ENCODE results near the gene MT1H. TPM values are rescaled to one million over a fixed set of nuclear protein-coding genes. Genes with fewer than 3 reads are reported as not detected.

The MT1H gene
- total RNA-seq: not detected in 2 replicates

DNA sequence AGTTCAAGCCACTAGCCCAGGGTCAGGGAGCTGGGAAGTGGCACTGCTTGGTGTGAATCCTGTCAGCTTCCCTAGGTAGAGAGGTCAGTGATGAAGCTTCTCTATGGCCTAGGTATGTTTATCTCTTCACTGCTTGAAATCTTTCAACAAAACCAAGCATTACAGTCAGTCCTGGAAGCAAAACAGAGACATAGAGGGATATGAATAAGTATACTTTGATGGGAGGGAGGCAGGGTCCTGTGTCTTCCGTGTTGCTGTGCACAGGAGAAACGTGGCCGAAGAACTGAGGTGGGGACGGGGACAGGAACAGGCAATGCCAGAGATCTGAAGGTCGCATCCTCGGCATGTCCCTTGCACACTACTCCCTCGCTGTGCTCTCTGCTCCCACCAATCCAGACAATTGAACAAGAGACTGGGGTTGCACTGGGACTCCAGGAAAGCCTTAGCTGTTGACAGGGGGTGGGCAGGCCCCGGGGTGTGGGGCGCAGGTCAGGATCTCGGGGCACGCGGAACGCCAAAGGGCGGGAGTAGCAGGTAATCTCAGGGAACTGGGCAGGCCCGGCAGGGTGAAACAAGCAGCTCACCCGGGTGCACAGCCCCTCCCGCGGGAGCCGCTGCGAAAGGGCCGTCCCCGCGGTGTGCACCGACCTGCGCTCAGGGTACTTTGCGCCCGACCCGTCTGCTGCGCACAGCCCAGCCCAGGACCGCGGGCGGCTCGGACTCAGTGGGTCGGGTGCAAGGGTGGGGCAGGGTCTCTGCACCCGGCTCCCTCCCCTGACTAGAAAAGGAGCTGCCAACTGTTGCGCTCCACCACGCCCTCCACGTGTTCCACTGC is at the start of gene MT1H:
MT1H (plus strand) TSS at position 810 of the 835 bp plus-strand sequence. CDS start 71 bp downstream, outside the sequence.

DNA sequence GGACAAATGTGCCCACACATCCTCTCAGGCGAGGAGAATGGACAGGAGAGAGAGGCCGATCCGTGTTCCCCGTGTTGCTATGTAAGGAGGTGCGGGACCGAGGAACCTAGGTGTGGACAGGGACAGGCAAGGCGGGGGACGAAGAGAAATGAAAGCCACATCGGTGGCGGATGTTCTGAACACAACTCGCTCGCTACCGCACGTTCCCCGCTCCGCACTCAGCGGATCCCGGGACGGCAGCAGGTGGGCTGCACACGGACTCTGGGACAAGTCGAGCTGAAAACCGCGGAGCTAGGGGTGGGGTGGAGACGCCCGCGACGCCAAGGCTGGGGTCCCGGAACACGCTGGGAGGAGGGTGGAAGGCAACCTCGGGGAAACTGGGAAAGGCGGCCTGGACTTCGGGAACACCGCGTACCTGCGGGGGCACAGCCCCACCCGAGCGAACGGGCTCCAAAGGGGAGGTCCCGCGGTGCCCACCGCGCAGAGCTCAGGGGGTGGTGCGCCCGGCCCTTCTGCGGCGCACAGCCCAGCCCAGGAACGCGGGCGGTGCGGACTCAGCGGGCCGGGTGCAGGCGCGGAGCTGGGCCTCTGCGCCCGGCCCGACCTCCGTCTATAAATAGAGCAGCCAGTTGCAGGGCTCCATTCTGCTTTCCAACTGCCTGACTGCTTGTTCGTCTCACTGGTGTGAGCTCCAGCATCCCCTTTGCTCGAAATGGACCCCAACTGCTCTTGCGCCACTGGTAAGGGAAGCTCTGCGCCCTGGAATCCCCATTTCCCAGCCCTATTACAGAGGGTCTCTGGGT is 44.3 kb upstream of the MT1H start, which contains the start of gene MT1E:
MT1E (plus strand) TSS at position 642 of the 803 bp plus-strand sequence; CDS start at position 713, 71 bp downstream.

DNA sequence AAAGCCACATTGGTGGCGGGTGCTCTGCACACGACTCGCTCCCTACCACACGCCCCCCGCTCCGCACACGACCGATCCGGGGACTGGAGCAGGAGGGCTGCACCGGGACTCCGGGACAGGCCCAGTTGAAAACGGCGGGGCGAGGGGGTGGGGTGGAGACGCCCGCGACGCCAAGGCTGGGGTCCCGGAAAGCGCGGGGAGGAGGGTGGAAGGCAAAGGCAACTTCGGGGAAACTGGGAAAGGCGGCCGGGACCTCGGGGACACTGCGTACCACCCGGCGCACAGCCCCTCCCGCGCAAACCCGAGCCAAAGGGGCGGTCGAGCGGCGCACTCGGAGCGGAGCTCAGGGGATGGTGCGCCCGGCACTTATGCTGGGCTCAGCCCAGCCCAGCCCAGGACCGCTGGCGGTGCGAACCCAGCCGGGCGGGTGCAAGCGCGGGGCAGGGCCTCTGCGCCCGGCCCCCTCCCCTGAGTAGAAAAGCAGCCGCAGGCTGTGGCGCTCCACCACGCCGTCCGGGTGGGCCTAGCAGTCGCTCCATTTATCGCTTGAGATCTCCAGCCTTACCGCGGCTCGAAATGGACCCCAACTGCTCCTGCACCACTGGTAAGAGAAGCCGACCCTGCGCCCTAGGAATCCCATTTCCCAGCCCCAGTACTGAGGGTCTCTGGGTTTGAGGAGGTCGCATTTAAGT is 37.3 kb upstream of the MT1H start, which contains the start of gene MT1M:
MT1M (plus strand) TSS at position 504 of the 692 bp plus-strand sequence; CDS start at position 577, 73 bp downstream.

DNA sequence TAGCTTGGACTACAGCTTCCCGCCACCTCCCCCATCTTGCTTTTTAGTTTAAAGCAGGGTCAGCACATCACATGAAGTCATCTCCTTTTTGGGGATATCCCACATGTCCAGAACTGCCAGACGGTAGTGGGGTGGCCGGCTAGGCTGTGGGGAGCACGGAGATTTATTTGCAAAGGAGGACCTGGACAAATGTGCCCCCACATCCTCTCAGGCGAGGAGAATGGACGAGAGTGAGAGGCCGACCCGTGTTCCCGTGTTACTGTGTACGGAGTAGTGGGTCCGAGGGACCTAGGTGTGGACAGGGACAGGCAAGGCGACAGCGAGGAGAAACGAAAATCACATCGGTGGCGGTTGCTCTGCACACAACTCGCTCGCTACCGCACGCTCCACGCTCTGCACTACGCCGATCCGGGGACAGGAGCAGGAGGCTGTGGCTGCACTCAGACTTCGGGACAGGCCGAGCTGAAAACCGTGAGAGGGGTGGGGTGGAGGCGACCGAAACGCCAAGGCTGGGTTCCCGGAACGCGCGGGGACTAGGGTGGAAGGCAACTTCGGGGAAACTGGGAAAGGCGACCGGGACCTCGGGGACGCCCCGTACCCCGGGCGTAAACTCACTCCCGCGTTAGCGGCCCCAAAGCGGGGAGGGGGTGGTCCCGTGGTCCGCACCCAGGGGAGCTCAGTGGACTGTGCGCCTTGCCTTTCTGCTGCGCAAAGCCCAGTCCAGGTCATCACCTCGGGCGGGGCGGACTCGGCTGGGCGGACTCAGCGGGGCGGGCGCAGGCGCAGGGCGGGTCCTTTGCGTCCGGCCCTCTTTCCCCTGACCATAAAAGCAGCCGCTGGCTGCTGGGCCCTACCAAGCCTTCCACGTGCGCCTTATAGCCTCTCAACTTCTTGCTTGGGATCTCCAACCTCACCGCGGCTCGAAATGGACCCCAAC is 31.5 kb upstream of the MT1H start, which contains the start of gene MT1A:
MT1A (plus strand) TSS at position 853 of the 937 bp plus-strand sequence; CDS start at position 926, 73 bp downstream.

DNA sequence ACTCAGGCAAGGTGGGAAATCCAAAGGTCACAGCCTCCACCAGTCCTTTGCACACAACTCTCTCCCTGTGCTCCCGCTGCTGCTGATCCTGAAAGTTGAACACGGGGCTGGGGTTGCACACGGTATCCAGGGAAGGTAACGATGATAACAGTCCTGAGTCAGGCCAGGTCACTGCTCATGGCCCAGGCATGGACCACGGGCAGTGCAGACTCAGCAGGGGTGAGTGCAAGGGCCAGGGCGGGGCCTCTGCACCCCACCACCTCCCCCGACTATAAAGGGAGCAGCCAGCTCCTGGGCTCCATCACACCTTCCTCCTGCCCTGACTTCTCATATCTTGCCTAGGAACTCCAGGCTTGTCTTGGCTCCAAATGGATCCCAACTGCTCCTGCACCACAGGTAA is 18.0 kb upstream of the MT1H start, which contains the start of gene MT1B:
MT1B (plus strand) TSS at position 301 of the 400 bp plus-strand sequence; CDS start at position 369, 68 bp downstream.

DNA sequence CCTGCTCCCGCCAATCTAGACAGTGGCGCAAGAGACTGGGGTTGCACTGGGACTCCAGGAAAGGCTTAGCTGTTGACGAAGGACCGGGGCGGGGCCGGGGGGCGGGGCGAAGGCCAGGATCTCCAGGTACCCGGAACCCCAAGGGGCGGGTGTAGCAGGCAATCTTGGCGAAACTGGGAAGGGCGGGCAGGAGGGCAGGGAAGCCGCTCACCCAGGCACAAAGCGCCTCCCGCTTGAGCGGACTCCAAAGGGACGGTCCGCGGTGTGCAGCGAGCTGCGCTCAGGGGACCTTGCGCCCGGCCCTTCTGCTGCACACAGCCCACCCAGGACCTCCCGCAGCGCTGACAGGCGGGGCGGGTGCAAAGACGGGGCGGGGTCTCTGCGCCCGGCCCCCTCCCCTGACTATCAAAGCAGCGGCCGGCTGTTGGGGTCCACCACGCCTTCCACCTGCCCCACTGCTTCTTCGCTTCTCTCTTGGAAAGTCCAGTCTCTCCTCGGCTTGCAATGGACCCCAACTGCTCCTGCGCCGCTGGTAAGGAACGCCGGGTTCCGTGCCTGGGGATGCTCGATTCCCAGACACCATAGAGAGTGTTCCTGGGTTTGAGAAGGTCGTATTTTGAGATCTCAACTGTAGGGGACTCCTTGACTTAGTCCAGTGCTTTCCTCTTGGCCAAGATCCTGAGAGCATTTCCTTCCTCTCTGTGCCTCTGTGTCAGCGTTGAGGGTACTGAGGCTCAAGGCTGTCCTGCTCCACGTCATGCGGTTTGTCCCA is 11.9 kb upstream of the MT1H start, which contains the start of gene MT1F:
MT1F (plus strand) TSS at position 405 of the 772 bp plus-strand sequence; CDS start at position 505, 100 bp downstream.

DNA sequence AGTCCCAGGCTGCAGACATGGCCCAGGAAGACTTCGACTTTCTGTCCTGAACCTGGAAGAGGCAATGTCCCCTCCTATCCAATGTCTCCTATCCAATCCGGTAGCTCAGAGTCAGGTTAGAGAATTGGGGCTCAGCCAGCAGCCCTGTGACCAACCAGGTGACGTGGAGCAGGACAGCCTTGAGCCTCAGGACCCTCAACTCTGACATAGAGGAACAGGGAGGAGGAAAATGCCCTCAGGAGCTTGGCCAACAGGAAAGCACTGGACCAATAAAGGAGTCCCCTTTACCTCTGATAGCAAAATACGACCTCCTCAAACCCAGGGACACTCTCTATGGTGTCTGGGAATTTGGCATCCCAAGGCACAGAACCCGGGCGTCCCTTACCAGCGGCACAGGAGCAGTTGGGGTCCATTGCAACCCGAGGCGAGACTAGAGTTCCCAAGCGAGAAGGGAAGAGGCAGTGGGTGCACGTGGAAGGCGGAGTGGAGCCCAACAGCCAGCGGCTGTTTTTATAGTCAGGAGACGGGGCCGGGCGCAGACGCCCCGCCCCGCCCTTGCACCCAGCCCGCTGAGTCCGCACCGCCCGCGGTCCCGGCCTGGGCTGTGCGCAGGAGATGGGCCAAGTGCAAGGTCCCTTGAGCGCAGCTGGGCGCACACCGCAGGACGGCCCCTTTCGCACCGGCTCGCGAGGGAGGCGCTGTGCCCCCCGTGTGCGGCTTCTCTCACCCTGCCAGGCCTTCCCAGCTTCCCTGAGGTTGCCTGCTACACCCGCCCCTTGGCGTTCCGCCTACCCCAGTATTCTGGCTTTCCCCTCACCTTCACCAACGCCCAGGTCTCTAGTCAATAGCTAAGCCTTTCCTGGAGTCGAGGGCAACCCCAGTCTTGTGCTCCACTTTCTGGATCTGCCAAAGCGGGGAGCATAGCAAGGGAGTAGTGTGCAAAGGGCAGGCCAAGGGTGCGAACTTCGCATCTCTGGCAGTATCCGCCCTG is 1.7 kb upstream of the MT1H start, which contains the start of gene MT1G:
MT1G (minus strand) TSS at position 485 of the 991 bp plus-strand sequence; CDS start at position 413, 72 bp downstream.

DNA sequence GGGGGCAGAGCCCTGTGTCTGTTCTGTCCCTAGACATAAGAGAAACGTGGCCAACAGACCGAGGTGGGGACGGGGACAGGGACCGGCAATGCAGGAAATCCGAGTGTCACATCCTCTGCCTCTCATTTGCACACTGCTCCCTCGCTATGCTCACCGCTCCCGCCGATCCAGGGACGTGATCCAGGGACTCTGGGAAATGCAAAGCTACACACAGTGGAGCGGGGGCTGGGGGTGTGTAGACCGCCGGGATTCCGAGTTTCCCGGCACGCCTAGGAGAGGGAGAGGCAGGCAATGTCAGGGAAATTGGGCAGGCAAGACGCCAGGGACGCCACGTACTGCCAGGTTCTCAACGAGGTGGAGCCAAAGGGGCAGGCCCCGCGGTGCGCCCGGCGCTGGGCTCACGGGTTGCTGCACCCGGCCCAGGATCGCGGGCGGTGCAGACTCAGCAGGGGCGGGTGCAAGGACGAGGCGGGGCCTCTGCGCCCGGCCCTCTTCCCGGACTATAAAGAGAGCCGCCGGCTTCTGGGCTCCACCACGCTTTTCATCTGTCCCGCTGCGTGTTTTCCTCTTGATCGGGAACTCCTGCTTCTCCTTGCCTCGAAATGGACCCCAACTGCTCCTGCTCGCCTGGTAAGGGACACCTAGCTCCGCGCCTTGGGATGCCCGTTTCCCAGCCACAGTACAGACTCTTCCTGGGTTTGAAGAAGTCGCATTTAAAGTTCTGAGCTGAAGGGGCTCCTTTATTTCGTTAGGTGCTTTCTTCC is 12.5 kb downstream of the MT1H start, which contains the start of gene MT1X:
MT1X (plus strand) TSS at position 532 of the 764 bp plus-strand sequence; CDS start at position 603, 71 bp downstream.

Other genes starting within 250 kb of the MT1H start
- gene AMFR, start 244.3 kb upstream of the MT1H start, total RNA-seq: 101 and 102 TPM in 2 replicates
- 64.6 and 65.8 TPM in 2 replicates for gene NUDT21, start 218.5 kb upstream of the MT1H start, total RNA-seq
- gene OGFOD1, start 218.3 kb upstream of the MT1H start, total RNA-seq: 51.6 and 54.3 TPM in 2 replicates
- 27.1 and 31.3 TPM in 2 replicates for gene BBS2, start 149.8 kb upstream of the MT1H start, total RNA-seq
- gene MT4, start 104.7 kb upstream of the MT1H start, total RNA-seq: not detected in 2 replicates
- gene MT3, start 80.3 kb upstream of the MT1H start, total RNA-seq: not detected in 2 replicates
- 575 and 702 TPM in 2 replicates for gene MT2A, start 61.2 kb upstream of the MT1H start, total RNA-seq
- gene MT1E, start 44.0 kb upstream of the MT1H start, total RNA-seq: 230 and 306 TPM in 2 replicates
- 4.3 and 13.9 TPM in 2 replicates for gene MT1M, start 37.2 kb upstream of the MT1H start, total RNA-seq
- gene MT1A, start 31.1 kb upstream of the MT1H start, total RNA-seq: 14.0 and 20.5 TPM in 2 replicates
- not detected in 2 replicates for gene MT1B, start 17.9 kb upstream of the MT1H start, total RNA-seq
- gene MT1F, start 11.9 kb upstream of the MT1H start, total RNA-seq: 2.0 and 2.9 TPM in 2 replicates
- 0.60 TPM in 1 of 2 replicates, not detected in the other for gene MT1G, start 1.7 kb upstream of the MT1H start, total RNA-seq
- gene MT1X, start 12.7 kb downstream of the MT1H start, total RNA-seq: 22.9 and 26.2 TPM in 2 replicates
- 86.7 and 90.3 TPM in 2 replicates for gene NUP93, start 60.3 kb downstream of the MT1H start, total RNA-seq
- 0.20 TPM in 1 of 2 replicates, not detected in the other for gene SLC12A3, start 195.4 kb downstream of the MT1H start, total RNA-seq

Measured in mammary microvascular endothelial cell (primary cell).